HepG2 (cell line): ENCODE data around the gene TIAM2. TPM values are rescaled to one million over a fixed set of nuclear protein-coding genes. Genes with fewer than 3 reads are reported as not detected.

Experiments
- BCLAF1 ChIP-seq: fragments of 450-650 bp; IDR thresholded peaks from 2 replicates; pipeline ENCODE4 v1.6.1; 2017; ENCODE audit warnings: mild to moderate bottlenecking
- BRF2 ChIP-seq: sonication (generic); formaldehyde crosslinking; IDR thresholded peaks from 2 replicates; pipeline ENCODE4 v1.8.1; 2022; ENCODE audit warnings: mild to moderate bottlenecking, missing genetic modification reagents
- CREB1 ChIP-seq, 2 experiments: fragments of 450-650 bp in 1 of 2; IDR thresholded peaks; 2 replicates each; pipeline ENCODE4 v1.6.1; 2016 to 2017; ENCODE audit warnings: control low read depth in 1 of 2, mild to moderate bottlenecking in 1 of 2, missing compliant biosample characterization in 1 of 2, missing genetic modification characterization in 1 of 2
- GLMP ChIP-seq: sonication (generic); formaldehyde crosslinking; IDR thresholded peaks from 2 replicates; pipeline ENCODE4 v1.9.0; 2021; ENCODE audit warnings: missing genetic modification reagents, mild to moderate bottlenecking, borderline replicate concordance
- GPBP1L1 ChIP-seq: sonication (generic); formaldehyde crosslinking; IDR thresholded peaks from 2 replicates; pipeline ENCODE4 v1.5.0; 2020; ENCODE audit warnings: mild to moderate bottlenecking, missing genetic modification reagents
- HBP1 ChIP-seq: IDR thresholded peaks from 2 replicates; pipeline ENCODE4 v1.6.1; 2016; ENCODE audit warnings: low read depth, control low read depth
- HNF1A ChIP-seq, 2 experiments: sonication (generic) in 1 of 2; formaldehyde crosslinking in 1 of 2; IDR thresholded peaks; 2 replicates each; pipeline versions ENCODE4 v1.4.0 to v1.6.1; 2016 to 2020; ENCODE audit warnings: borderline replicate concordance in 1 of 2, low read depth in 1 of 2, mild to moderate bottlenecking in 1 of 2, missing genetic modification reagents in 1 of 2
- PHB2 ChIP-seq: fragments of 450-650 bp; IDR thresholded peaks from 2 replicates; pipeline ENCODE4 v1.6.1; 2018; ENCODE audit not compliant: partially characterized antibody
- REL ChIP-seq: sonication (generic); formaldehyde crosslinking; conservative IDR thresholded peaks from 2 replicates; pipeline ENCODE4 v1.8.0; 2022; ENCODE audit warnings: mild to moderate bottlenecking, missing genetic modification reagents, moderate library complexity
- TAF1 ChIP-seq: sonication (generic); formaldehyde crosslinking; IDR thresholded peaks from 2 replicates; pipeline ENCODE4 v1.4.0; 2020; ENCODE audit warnings: missing genetic modification reagents
- TOE1 ChIP-seq: sonication (generic); formaldehyde crosslinking; IDR thresholded peaks from 2 replicates; pipeline ENCODE4 v1.4.0; 2020; ENCODE audit warnings: mild to moderate bottlenecking, missing genetic modification reagents
- ZBTB21 ChIP-seq: sonication (generic); formaldehyde crosslinking; IDR thresholded peaks from 2 replicates; pipeline ENCODE4 v1.4.0; 2020; ENCODE audit warnings: missing genetic modification reagents
- ZNF251 ChIP-seq: sonication (generic); formaldehyde crosslinking; IDR thresholded peaks from 2 replicates; pipeline ENCODE4 v1.9.0; 2021; ENCODE audit warnings: mild to moderate bottlenecking, missing genetic modification reagents
- ZNF7 ChIP-seq: IDR thresholded peaks from 2 replicates; pipeline ENCODE4 v1.6.1; 2016; ENCODE audit warnings: missing biosample characterization, missing genetic modification reagents
- ZNF746 ChIP-seq: sonication (generic); formaldehyde crosslinking; IDR thresholded peaks from 2 replicates; pipeline ENCODE4 v1.8.0; 2022; ENCODE audit warnings: mild to moderate bottlenecking, missing genetic modification reagents
- polyA plus RNA-seq, 8 experiments: library from polyadenylated mRNA; depleted of rRNA in 3 of 8; stranded (reverse) in 7 of 8; unstranded in 1 of 8; fragments of >200 nt; fragmentation: Illumina TruSeq in 4 of 8; extraction: Trizol in 4 of 8; gene quantifications; 2 replicates each; pipeline versions ENCODE4 v1.2.1 to v1.2.3, GENCODE V29; 2011 to 2016; ENCODE audit warnings: low read depth in 4 of 8, missing spikeins in 1 of 8, mixed read lengths in 1 of 8; ENCODE audit not compliant: insufficient read depth in 1 of 8
- total RNA-seq, 5 experiments: library from RNA; depleted of rRNA; stranded (reverse); fragments of >200 nt; fragmentation: Illumina TruSeq; extraction: Trizol; gene quantifications; 2 replicates each; pipeline ENCODE4 v1.2.3, GENCODE V29; 2016; ENCODE audit warnings: low read depth in 1 of 5

TIAM2 gene
- total and polyA plus RNA-seq, 2 of the 13 experiments (the other 11 are each of a cell fraction or from before 2014, with no cell fraction given) = 4.1 to 4.5 TPM

GRCh38 chr6:155126727-155127439, 131.8 kb downstream of the TIAM2 start (continued):
- TF ChIP-seq GPBP1L1 (CRISPR knock-in tag) (no peak), ZNF251 (CRISPR knock-in tag) (no peak), GLMP (CRISPR knock-in tag) (no peak), ZNF746 (CRISPR knock-in tag) (no peak), BCLAF1 (no peak), TAF1 (CRISPR knock-in tag) (no peak), TOE1 (CRISPR knock-in tag) (no peak), CREB1 (IDR thresholded peaks at IDR 0.05) (peak; percentile 82), CREB1 (CRISPR knock-in tag; IDR thresholded peaks at IDR 0.05) (peak; percentile 33; the same call in 1 of the 2 replicates), ZNF7 (CRISPR knock-in tag) (no peak), ZBTB21 (CRISPR knock-in tag) (peak; percentile 89), HBP1 (CRISPR knock-in tag) (no peak), HNF1A (IDR thresholded peaks at IDR 0.05; ENCODE audit: low read depth) (no peak), HNF1A (CRISPR knock-in tag; IDR thresholded peaks at IDR 0.05; ENCODE audit: borderline replicate concordance) (no peak), PHB2 (no peak), BRF2 (no peak), REL (CRISPR knock-in tag) (no peak)
